HG03066 (cell line): Measurements from ENCODE around the gene THEMIS2.

ENCODE experiments used
- ATAC-seq: cut with Tn5 transposase; IDR thresholded peaks from one replicate; pipeline ENCODE4 v1.9.1; 2021; ENCODE audit warnings: low read depth; ENCODE audit not compliant: unreplicated experiment

THEMIS2 gene

GRCh38 chr1:27884006-27884954 is 11.9 kb downstream of the THEMIS2 start:
- ATAC-seq, result peak; percentile 40

- ATAC-seq, result no peak
Measured at GRCh38 chr1:27885114-27885528, 12.8 kb downstream of the THEMIS2 start.

- no peak for ATAC-seq
Measured at GRCh38 chr1:27885621-27886352, 13.4 kb downstream of the THEMIS2 start.

- ATAC-seq, result no peak
Measured at GRCh38 chr1:27886353-27886679, 14.0 kb downstream of the THEMIS2 start.

GRCh38 chr1:27886744-27887143 is 14.4 kb downstream of the THEMIS2 start:
- ATAC-seq, result no peak

- no peak for ATAC-seq
Measured at GRCh38 chr1:27887215-27888021, 15.1 kb downstream of the THEMIS2 start.

- ATAC-seq, result no peak
Measured at GRCh38 chr1:27889506-27889905, 17.2 kb downstream of the THEMIS2 start.

- peak; percentile 46 for ATAC-seq
Measured at GRCh38 chr1:27891196-27891889, 19.0 kb downstream of the THEMIS2 start.

- no peak for ATAC-seq
Measured at GRCh38 chr1:27894521-27894920, 22.2 kb downstream of the THEMIS2 start.

GRCh38 chr1:27906759-27907158 is 34.4 kb downstream of the THEMIS2 start:
- ATAC-seq, result no peak

- no peak for ATAC-seq
Measured at GRCh38 chr1:27912429-27912828, 40.1 kb downstream of the THEMIS2 start.

- ATAC-seq, result no peak
Measured at GRCh38 chr1:27915082-27915575, 42.8 kb downstream of the THEMIS2 start.

GRCh38 chr1:27922272-27922671 is 49.9 kb downstream of the THEMIS2 start:
- ATAC-seq, result no peak

- ATAC-seq, result no peak
Measured at GRCh38 chr1:27928216-27928954, 56.0 kb downstream of the THEMIS2 start.

- ATAC-seq, result no peak
Measured at GRCh38 chr1:27931184-27931583, 58.8 kb downstream of the THEMIS2 start.

GRCh38 chr1:27931759-27932158 is 59.4 kb downstream of the THEMIS2 start:
- ATAC-seq, result no peak

- no peak for ATAC-seq
Measured at GRCh38 chr1:27934818-27935549, 62.6 kb downstream of the THEMIS2 start, which contains the start of gene SMPDL3B. SMPDL3B (plus strand) TSS chr1:27935000; CDS start chr1:27935184, 184 bp downstream.

GRCh38 chr1:27935721-27936120 is 63.4 kb downstream of the THEMIS2 start:
- ATAC-seq, result no peak
